SK-N-SH (cell line): Measurements from ENCODE around the gene WDR26. TPM values are rescaled to one million over a fixed set of nuclear protein-coding genes. Genes with fewer than 3 reads are reported as not detected.

Experiments
- CTCF ChIA-PET: fragments of 300-600, 350-600 bp; formaldehyde crosslinking; extraction: SDS; loops from one replicate; lab custom pipeline; 2021; lab: Yijun Ruan, JAX
- POLR2A ChIA-PET: fragments of 350-600 bp; sonication (Branson Sonifier 250); formaldehyde crosslinking; extraction: SDS; loops from one replicate; lab custom pipeline; 2020; ENCODE audit warnings: antibody characterized with exemption, inconsistent platforms; lab: Yijun Ruan, JAX
- DNase-seq: peaks from one replicate; pipeline ENCODE4 v3.0.0; 2012
- H2AFZ ChIP-seq: fragments of 200-600 bp; sonication (generic); 2 replicates; pipeline ENCODE4 v1.8.1; 2016; ENCODE audit warnings: antibody characterized with exemption, mild to moderate bottlenecking, low read depth
- H3F3A ChIP-seq: fragments of 200-600 bp; sonication (generic); replicated peaks from 2 replicates; pipeline ENCODE3; 2016; ENCODE audit warnings: antibody characterized with exemption, mild to moderate bottlenecking; ENCODE audit not compliant: insufficient read depth
- H3K27ac ChIP-seq, 2 experiments: fragments of 200-500 bp in 1 of 2; fragments of 200-600 bp in 1 of 2; sonication (Bioruptor generic) in 1 of 2; sonication (generic), shearing (Covaris generic) in 1 of 2; 2 replicates each; pipeline versions ENCODE4 v1.5.1 to v1.6.1; 2014 to 2016; ENCODE audit warnings: low read depth in 2 of 2, inconsistent platforms in 1 of 2, low read length in 1 of 2, mild to moderate bottlenecking in 1 of 2, mixed read lengths in 1 of 2
- H3K27me3 ChIP-seq: fragments of 200-600 bp; sonication (generic), shearing (Covaris generic); 2 replicates; pipeline ENCODE4 v1.6.1; 2016; ENCODE audit warnings: mixed run types; ENCODE audit not compliant: insufficient read depth
- H3K36me3 ChIP-seq, 2 experiments: fragments of 200-500 bp in 1 of 2; fragments of 200-600 bp in 1 of 2; sonication (Bioruptor generic) in 1 of 2; sonication (generic) in 1 of 2; replicated peaks in 1 of 2; 2 replicates each; pipeline versions ENCODE3 to v1.5.1; 2014 to 2016; ENCODE audit warnings: low read length in 1 of 2, mild to moderate bottlenecking in 1 of 2; ENCODE audit not compliant: insufficient read depth in 2 of 2, control insufficient read depth in 1 of 2
- H3K4me1 ChIP-seq, 2 experiments: fragments of 200-500 bp in 1 of 2; fragments of 200-600 bp in 1 of 2; sonication (Bioruptor generic) in 1 of 2; sonication (generic), shearing (Covaris generic) in 1 of 2; 2 replicates each; pipeline versions ENCODE4 v1.5.1 to v1.6.1; 2014 to 2016; ENCODE audit warnings: low read depth in 1 of 2, low read length in 1 of 2, mixed run types in 1 of 2; ENCODE audit not compliant: insufficient read depth in 2 of 2, control insufficient read depth in 1 of 2
- H3K4me2 ChIP-seq: fragments of 200-600 bp; sonication (generic), shearing (Covaris generic); 2 replicates; pipeline ENCODE4 v1.6.1; 2017; ENCODE audit warnings: mixed run types
- H3K4me3 ChIP-seq, 2 experiments: fragments of 200-500 bp in 1 of 2; fragments of 200-600 bp in 1 of 2; sonication (Bioruptor generic) in 1 of 2; sonication (generic), shearing (Covaris generic) in 1 of 2; 2 replicates each; pipeline versions ENCODE4 v1.5.1 to v1.8.1; 2014 to 2016; ENCODE audit warnings: low read depth in 2 of 2, inconsistent platforms in 1 of 2, low read length in 1 of 2, mild to moderate bottlenecking in 1 of 2, mixed read lengths in 1 of 2, moderate library complexity in 1 of 2
- H3K79me2 ChIP-seq: fragments of 200-600 bp; sonication (generic); 2 replicates; pipeline ENCODE4 v1.8.1; 2017; ENCODE audit warnings: mild to moderate bottlenecking; ENCODE audit not compliant: insufficient read depth
- H3K9ac ChIP-seq: fragments of 200-600 bp; sonication (generic); 2 replicates; pipeline ENCODE4 v1.6.1; 2017; ENCODE audit warnings: mixed run types
- H3K9me2 ChIP-seq: fragments of 200-600 bp; sonication (generic); 2 replicates; pipeline ENCODE4 v1.6.1; 2017; ENCODE audit warnings: mixed run types
- H3K9me3 ChIP-seq: fragments of 200-600 bp; sonication (generic); 2 replicates; pipeline ENCODE4 v1.6.1; 2017; ENCODE audit warnings: mixed run types, mild to moderate bottlenecking, moderate library complexity
- H4K20me1 ChIP-seq: fragments of 200-600 bp; sonication (generic); 2 replicates; pipeline ENCODE4 v1.6.1; 2017; ENCODE audit warnings: mild to moderate bottlenecking, mixed run types; ENCODE audit not compliant: insufficient read depth
- ELF1 ChIP-seq: IDR thresholded peaks from 2 replicates; pipeline ENCODE4 v1.4.0; 2012
- EZH2phosphoT487 ChIP-seq: fragments of 200-600 bp; sonication (generic); IDR thresholded peaks from 2 replicates; pipeline ENCODE4 v1.6.1; 2017; ENCODE audit warnings: low read depth, mixed run types, mild to moderate bottlenecking, antibody characterized with exemption, moderate library complexity, borderline replicate concordance
- FOSL2 ChIP-seq: IDR thresholded peaks from 2 replicates; pipeline ENCODE4 v1.4.0; 2012; ENCODE audit warnings: low read depth, mild to moderate bottlenecking, moderate library complexity, borderline replicate concordance
- GABPA ChIP-seq: IDR thresholded peaks from 2 replicates; pipeline ENCODE4 v1.4.0; 2012; ENCODE audit warnings: low read depth, mild to moderate bottlenecking
- JUND ChIP-seq: IDR thresholded peaks from 2 replicates; pipeline ENCODE4 v1.4.0; 2012
- MEF2A ChIP-seq: IDR thresholded peaks from 2 replicates; pipeline ENCODE4 v1.4.0; 2012; ENCODE audit warnings: low read depth, borderline replicate concordance
- MXI1 ChIP-seq: IDR thresholded peaks from 2 replicates; pipeline ENCODE4 v1.6.1; 2012; ENCODE audit warnings: mild to moderate bottlenecking, low read depth, low read length, improper control_type of control experiment
- NFIC ChIP-seq: IDR thresholded peaks from 2 replicates; pipeline ENCODE4 v1.4.0; 2012; ENCODE audit warnings: borderline replicate concordance
- NRF1 ChIP-seq: IDR thresholded peaks from 2 replicates; pipeline ENCODE4 v1.6.1; 2012; ENCODE audit warnings: low read depth, mild to moderate bottlenecking, low read length
- RAD21 ChIP-seq: IDR thresholded peaks from 2 replicates; pipeline ENCODE4 v1.6.1; 2012; ENCODE audit warnings: mild to moderate bottlenecking, low read length
- TAF1 ChIP-seq: IDR thresholded peaks from 2 replicates; pipeline ENCODE4 v1.6.1; 2012; ENCODE audit warnings: low read depth, mild to moderate bottlenecking, low read length, moderate library complexity, borderline replicate concordance
- WGBS: methylation state at CpG from one replicate; pipeline ENCODE4 v1.1.6; 2017; ENCODE audit warnings: low lambda C conversion rate; 5-methylcytosine and 5-hydroxymethylcytosine counted together
- polyA plus RNA-seq, 3 experiments: library from polyadenylated mRNA; depleted of rRNA; stranded (reverse); fragments of >200 nt; gene quantifications; 2 replicates each; pipeline ENCODE4 v1.2.3, GENCODE V29; 2012
- TF ChIP-seq, protein P1 (sequence below): IDR thresholded peaks from 2 replicates; pipeline ENCODE4 v1.4.0; 2012; ENCODE audit warnings: low read depth
- TF ChIP-seq, protein P2 (sequence below): IDR thresholded peaks from 2 replicates; pipeline ENCODE4; 2012
- TF ChIP-seq, protein P3 (sequence below): IDR thresholded peaks from 2 replicates; pipeline ENCODE4 v1.4.0; 2012; ENCODE audit warnings: low read depth, borderline replicate concordance
- TF ChIP-seq, protein P4 (sequence below): fragments of 150-350 bp; IDR thresholded peaks from 2 replicates; pipeline ENCODE4 v1.6.1; 2016; ENCODE audit warnings: mild to moderate bottlenecking, low read depth, low read length
- TF ChIP-seq, protein P5 (sequence below): IDR thresholded peaks from 2 replicates; pipeline ENCODE4 v1.4.0; 2012; ENCODE audit warnings: low read depth, borderline replicate concordance
- TF ChIP-seq, protein P6 (sequence below): fragments of 200-600 bp; sonication (generic); IDR thresholded peaks from 2 replicates; pipeline ENCODE4 v1.6.1; 2017; ENCODE audit warnings: antibody characterized with exemption, mild to moderate bottlenecking, moderate library complexity

Gene WDR26
- polyA plus RNA-seq, 1 of the 3 experiments (the other 2 are of a cell fraction), result 21.2 TPM

DNA sequence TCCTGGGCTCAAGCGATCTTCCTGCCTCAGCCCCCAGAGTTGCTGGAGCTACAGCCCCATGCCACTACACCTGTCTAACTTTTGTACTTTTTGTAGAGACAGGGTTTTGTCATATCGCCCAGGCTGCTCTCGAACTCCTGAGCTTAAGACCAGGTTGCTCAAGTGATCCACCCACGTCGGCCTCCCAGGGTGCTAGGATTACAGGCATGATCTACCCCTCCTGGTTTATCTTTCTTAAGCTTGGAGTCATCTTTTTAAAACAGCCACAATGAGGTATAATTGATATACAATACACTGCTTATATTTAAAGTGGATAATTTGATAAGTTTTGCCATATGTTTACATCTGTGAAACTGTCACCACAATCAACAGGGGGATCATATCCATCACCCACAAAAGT is 25.4 kb upstream of the WDR26 start:
- ChIA-PET CTCF (interaction anchor here (0.6 to 1.8 kb wide), 6 partner anchors 9 to 463 kb away, joined by 3 to 4 read pairs (median 3); no protein-coding TSS in a partner anchor), POLR2A (no interaction called here)
- no peak overlapping the region for H2AFZ ChIP-seq
- H3K9ac ChIP-seq, result no peak overlapping the region
- TF ChIP-seq TAF1, result no peak
- no peak for TF ChIP-seq MEF2A
- no peak for TF ChIP-seq RAD21
- no peak for TF ChIP-seq GABPA
- TF ChIP-seq, protein P1, sequence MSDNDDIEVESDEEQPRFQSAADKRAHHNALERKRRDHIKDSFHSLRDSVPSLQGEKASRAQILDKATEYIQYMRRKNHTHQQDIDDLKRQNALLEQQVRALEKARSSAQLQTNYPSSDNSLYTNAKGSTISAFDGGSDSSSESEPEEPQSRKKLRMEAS, result no peak
- TF ChIP-seq, protein P2, sequence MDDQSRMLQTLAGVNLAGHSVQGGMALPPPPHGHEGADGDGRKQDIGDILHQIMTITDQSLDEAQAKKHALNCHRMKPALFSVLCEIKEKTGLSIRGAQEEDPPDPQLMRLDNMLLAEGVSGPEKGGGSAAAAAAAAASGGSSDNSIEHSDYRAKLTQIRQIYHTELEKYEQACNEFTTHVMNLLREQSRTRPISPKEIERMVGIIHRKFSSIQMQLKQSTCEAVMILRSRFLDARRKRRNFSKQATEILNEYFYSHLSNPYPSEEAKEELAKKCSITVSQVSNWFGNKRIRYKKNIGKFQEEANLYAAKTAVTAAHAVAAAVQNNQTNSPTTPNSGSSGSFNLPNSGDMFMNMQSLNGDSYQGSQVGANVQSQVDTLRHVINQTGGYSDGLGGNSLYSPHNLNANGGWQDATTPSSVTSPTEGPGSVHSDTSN, result no peak
- TF ChIP-seq, protein P3, sequence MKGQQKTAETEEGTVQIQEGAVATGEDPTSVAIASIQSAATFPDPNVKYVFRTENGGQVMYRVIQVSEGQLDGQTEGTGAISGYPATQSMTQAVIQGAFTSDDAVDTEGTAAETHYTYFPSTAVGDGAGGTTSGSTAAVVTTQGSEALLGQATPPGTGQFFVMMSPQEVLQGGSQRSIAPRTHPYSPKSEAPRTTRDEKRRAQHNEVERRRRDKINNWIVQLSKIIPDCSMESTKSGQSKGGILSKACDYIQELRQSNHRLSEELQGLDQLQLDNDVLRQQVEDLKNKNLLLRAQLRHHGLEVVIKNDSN, result no peak
- TF ChIP-seq FOSL2, result no peak
- TF ChIP-seq MXI1, result no peak
- TF ChIP-seq EZH2phosphoT487, result no peak
- no peak for DNase-seq
- WGBS, result 94% methylated on average over 5 of the region's 5 CpGs
- H3F3A ChIP-seq, result peaks cover 5% of the 10 kb centered on the region
- no peak overlapping the region for H3K4me3 ChIP-seq
- H3K4me1 ChIP-seq, result peaks cover 4 to 8% of the 10 kb centered on the region in 2 experiments; a peak in 2 of 4 replicates
- H3K4me2 ChIP-seq, result no peak overlapping the region
- H3K36me3 ChIP-seq, result peaks cover 0 to 4% of the 10 kb centered on the region in 2 experiments
- no peak overlapping the region for H3K27ac ChIP-seq
- H3K79me2 ChIP-seq, result no peaks in the 10 kb centered on the region
- no peaks in the 10 kb centered on the region for H3K9me2 ChIP-seq
- no peaks in the 10 kb centered on the region for H4K20me1 ChIP-seq
- no peaks in the 10 kb centered on the region for H3K9me3 ChIP-seq
- no peaks in the 10 kb centered on the region for H3K27me3 ChIP-seq

DNA sequence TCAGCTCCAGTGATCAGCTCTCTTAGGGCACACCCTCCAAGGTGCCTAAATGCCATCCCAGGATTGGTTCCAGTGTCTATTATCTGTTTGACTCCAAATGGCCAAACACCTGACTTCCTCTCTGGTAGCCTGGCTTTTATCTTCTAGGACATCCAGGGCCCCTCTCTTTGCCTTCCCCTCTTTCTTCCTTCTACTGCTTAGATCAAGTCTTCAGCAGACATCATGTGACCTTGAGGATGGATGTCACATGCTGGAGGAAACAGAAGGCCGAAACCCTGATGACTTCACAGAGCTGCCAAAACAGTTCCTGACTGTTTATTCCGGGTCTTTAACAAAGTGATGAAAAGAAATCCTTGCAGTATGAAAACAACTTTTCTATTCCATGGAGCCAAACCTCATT is 24.4 kb upstream of the WDR26 start:
- H3K4me2 ChIP-seq, result no peak overlapping the region
- ChIA-PET POLR2A (no interaction called here), CTCF (interaction anchor here (0.7 to 2.5 kb wide), 6 partner anchors 10 to 464 kb away, joined by 3 to 11 read pairs (median 4); no protein-coding TSS in a partner anchor)
- H3K27me3 ChIP-seq, result no peaks in the 10 kb centered on the region
- WGBS, result 82% methylated on average over 2 of the region's 2 CpGs
- H3K4me3 ChIP-seq, result no peak overlapping the region
- peaks cover 4 to 8% of the 10 kb centered on the region in 2 experiments; a peak in 2 of 4 replicates for H3K4me1 ChIP-seq
- peaks cover 0 to 4% of the 10 kb centered on the region in 2 experiments for H3K36me3 ChIP-seq
- no peaks in the 10 kb centered on the region for H3K9me3 ChIP-seq
- DNase-seq, result no peak
- H4K20me1 ChIP-seq, result no peaks in the 10 kb centered on the region
- no peak overlapping the region for H3K27ac ChIP-seq
- no peaks in the 10 kb centered on the region for H3K79me2 ChIP-seq
- H3K9ac ChIP-seq, result no peak overlapping the region
- TF ChIP-seq EZH2phosphoT487 (no peak), JUND (no peak), FOSL2 (no peak), ELF1 (no peak), RAD21 (no peak), NFIC (no peak), NRF1 (no peak), MEF2A (no peak)
- TF ChIP-seq, protein P4, sequence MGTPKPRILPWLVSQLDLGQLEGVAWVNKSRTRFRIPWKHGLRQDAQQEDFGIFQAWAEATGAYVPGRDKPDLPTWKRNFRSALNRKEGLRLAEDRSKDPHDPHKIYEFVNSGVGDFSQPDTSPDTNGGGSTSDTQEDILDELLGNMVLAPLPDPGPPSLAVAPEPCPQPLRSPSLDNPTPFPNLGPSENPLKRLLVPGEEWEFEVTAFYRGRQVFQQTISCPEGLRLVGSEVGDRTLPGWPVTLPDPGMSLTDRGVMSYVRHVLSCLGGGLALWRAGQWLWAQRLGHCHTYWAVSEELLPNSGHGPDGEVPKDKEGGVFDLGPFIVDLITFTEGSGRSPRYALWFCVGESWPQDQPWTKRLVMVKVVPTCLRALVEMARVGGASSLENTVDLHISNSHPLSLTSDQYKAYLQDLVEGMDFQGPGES, result no peak
- TF ChIP-seq, protein P5, sequence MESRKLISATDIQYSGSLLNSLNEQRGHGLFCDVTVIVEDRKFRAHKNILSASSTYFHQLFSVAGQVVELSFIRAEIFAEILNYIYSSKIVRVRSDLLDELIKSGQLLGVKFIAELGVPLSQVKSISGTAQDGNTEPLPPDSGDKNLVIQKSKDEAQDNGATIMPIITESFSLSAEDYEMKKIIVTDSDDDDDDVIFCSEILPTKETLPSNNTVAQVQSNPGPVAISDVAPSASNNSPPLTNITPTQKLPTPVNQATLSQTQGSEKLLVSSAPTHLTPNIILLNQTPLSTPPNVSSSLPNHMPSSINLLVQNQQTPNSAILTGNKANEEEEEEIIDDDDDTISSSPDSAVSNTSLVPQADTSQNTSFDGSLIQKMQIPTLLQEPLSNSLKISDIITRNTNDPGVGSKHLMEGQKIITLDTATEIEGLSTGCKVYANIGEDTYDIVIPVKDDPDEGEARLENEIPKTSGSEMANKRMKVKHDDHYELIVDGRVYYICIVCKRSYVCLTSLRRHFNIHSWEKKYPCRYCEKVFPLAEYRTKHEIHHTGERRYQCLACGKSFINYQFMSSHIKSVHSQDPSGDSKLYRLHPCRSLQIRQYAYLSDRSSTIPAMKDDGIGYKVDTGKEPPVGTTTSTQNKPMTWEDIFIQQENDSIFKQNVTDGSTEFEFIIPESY, result no peak
- TF ChIP-seq, protein P6, sequence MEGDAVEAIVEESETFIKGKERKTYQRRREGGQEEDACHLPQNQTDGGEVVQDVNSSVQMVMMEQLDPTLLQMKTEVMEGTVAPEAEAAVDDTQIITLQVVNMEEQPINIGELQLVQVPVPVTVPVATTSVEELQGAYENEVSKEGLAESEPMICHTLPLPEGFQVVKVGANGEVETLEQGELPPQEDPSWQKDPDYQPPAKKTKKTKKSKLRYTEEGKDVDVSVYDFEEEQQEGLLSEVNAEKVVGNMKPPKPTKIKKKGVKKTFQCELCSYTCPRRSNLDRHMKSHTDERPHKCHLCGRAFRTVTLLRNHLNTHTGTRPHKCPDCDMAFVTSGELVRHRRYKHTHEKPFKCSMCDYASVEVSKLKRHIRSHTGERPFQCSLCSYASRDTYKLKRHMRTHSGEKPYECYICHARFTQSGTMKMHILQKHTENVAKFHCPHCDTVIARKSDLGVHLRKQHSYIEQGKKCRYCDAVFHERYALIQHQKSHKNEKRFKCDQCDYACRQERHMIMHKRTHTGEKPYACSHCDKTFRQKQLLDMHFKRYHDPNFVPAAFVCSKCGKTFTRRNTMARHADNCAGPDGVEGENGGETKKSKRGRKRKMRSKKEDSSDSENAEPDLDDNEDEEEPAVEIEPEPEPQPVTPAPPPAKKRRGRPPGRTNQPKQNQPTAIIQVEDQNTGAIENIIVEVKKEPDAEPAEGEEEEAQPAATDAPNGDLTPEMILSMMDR, result no peak
- peaks cover 5% of the 10 kb centered on the region for H3F3A ChIP-seq
- no peak overlapping the region for H2AFZ ChIP-seq
- H3K9me2 ChIP-seq, result no peaks in the 10 kb centered on the region
